ENCODE data around the gene ATP5ME. TPM values are rescaled to one million over a fixed set of nuclear protein-coding genes. Genes with fewer than 3 reads are reported as not detected.

The ATP5ME gene
- total and polyA plus RNA-seq, 2 of the 13 experiments (the other 11 are each of a cell fraction or from before 2014, with no cell fraction given) = 305 to 753 TPM

DNA sequence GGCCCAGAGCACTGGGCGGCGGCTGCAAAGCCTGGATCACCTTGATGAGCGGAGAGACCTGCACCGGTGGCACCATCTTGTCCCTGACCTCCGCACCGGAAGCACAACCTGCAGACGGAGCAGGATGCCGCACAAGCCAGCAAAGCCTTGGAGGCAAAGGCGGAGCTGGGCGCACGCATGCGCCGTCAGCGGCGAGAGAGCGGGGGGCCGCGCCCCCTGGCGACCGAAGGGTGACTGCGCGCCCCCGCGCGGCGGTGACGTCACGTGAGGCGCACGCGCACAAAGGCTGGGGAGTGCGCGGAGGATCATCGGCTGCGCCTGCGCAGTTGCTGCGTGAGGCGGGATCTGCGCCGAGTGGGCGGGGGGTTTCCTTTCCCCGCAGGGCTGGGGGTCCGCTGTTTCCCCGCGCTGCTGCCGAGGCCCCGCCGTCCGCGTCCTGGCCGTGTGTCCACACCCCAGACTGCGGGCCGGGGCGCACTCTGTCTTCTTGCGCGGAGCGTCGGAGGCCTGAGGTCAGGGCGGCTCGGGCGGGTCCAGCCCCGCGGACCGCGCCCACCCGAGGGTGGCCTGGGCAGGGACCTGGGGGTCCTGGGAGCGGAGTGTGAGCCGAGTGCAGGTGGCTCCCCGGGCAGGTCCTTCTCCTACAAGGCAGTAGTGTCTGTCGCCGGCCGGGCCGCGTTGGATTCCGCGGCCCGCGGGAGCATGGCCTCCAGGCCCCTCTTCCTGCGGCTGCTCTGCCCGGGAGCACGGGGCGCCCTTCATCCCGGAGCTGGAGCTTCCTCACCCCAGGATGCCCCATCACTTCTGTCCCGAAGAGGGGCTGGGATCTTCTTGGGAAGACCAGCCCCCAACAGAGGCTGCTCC, at the start of gene ATP5ME, which contains the start of gene MYL5 (continued):
- TF ChIP-seq ZSCAN25 (CRISPR knock-in tag; IDR thresholded peaks at IDR 0.05) (0 out of 2 replicates have a peak, but pooled peaks have one; percentile 10), ZNF17 (CRISPR knock-in tag; IDR thresholded peaks at IDR 0.05) (no peak), FLYWCH1 (CRISPR knock-in tag; IDR thresholded peaks at IDR 0.05) (no peak), ZNF543 (CRISPR knock-in tag; IDR thresholded peaks at IDR 0.05) (no peak; the same call in 1 of the 2 replicates), ZNF234 (CRISPR knock-in tag; conservative IDR thresholded peaks at IDR 0.05) (no peak; the same call in 1 of the 2 replicates), KDM5A (IDR thresholded peaks at IDR 0.05; ENCODE audit: borderline replicate concordance, low read length) (no peak), ZNF761 (CRISPR knock-in tag; conservative IDR thresholded peaks at IDR 0.05) (no peak; the same call in 1 of the 2 replicates), ZNF678 (CRISPR knock-in tag; IDR thresholded peaks at IDR 0.05) (peak; percentile 83; the same call in 1 of the 2 replicates), MAX (IDR thresholded peaks at IDR 0.05) (no peak), ZSCAN20 (CRISPR knock-in tag; IDR thresholded peaks at IDR 0.05; ENCODE audit: borderline replicate concordance) (0 out of 2 replicates have a peak, but pooled peaks have one; percentile 66), ZNF337 (CRISPR knock-in tag; IDR thresholded peaks at IDR 0.05; ENCODE audit: borderline replicate concordance, low read depth) (no peak), ZNF274 (CRISPR knock-in tag; IDR thresholded peaks at IDR 0.05) (peak; percentile 63; the same call in 1 of the 2 replicates), ZNF772 (CRISPR knock-in tag; IDR thresholded peaks at IDR 0.05) (no peak), PHF5A (CRISPR knock-in tag; IDR thresholded peaks at IDR 0.05; ENCODE audit: low read depth, unreplicated experiment) (peak; percentile 92), ZNF557 (CRISPR knock-in tag; IDR thresholded peaks at IDR 0.05) (0 out of 2 replicates have a peak, but pooled peaks have one; percentile 15), NBN (conservative IDR thresholded peaks at IDR 0.05) (no peak), FOXP1 (IDR thresholded peaks at IDR 0.05) (no peak), FOXP1 (CRISPR knock-in tag; IDR thresholded peaks at IDR 0.05) (0 out of 2 replicates have a peak, but pooled peaks have one; percentile 10), MEIS2 (CRISPR knock-in tag; IDR thresholded peaks at IDR 0.05) (peak; percentile 14), MNT (IDR thresholded peaks at IDR 0.05) (peak; percentile 40), SMC3 (IDR thresholded peaks at IDR 0.05; ENCODE audit: low read length) (peak; percentile 27; the same call in 1 of the 2 replicates), KLF13 (CRISPR knock-in tag; IDR thresholded peaks at IDR 0.05) (peak; percentile 24; the same call in 1 of the 2 replicates), RXRA (CRISPR knock-in tag; IDR thresholded peaks at IDR 0.05) (peak; percentile 69; the same call in 1 of the 2 replicates)
- TF ChIP-seq, protein P1, sequence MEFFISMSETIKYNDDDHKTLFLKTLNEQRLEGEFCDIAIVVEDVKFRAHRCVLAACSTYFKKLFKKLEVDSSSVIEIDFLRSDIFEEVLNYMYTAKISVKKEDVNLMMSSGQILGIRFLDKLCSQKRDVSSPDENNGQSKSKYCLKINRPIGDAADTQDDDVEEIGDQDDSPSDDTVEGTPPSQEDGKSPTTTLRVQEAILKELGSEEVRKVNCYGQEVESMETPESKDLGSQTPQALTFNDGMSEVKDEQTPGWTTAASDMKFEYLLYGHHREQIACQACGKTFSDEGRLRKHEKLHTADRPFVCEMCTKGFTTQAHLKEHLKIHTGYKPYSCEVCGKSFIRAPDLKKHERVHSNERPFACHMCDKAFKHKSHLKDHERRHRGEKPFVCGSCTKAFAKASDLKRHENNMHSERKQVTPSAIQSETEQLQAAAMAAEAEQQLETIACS (CRISPR knock-in tag; IDR thresholded peaks at IDR 0.05) = peak; percentile 98
- TF ChIP-seq, protein P2, sequence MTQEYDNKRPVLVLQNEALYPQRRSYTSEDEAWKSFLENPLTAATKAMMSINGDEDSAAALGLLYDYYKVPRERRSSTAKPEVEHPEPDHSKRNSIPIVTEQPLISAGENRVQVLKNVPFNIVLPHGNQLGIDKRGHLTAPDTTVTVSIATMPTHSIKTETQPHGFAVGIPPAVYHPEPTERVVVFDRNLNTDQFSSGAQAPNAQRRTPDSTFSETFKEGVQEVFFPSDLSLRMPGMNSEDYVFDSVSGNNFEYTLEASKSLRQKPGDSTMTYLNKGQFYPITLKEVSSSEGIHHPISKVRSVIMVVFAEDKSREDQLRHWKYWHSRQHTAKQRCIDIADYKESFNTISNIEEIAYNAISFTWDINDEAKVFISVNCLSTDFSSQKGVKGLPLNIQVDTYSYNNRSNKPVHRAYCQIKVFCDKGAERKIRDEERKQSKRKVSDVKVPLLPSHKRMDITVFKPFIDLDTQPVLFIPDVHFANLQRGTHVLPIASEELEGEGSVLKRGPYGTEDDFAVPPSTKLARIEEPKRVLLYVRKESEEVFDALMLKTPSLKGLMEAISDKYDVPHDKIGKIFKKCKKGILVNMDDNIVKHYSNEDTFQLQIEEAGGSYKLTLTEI (CRISPR knock-in tag; conservative IDR thresholded peaks at IDR 0.05) = no peak
- TF ChIP-seq, protein P3, sequence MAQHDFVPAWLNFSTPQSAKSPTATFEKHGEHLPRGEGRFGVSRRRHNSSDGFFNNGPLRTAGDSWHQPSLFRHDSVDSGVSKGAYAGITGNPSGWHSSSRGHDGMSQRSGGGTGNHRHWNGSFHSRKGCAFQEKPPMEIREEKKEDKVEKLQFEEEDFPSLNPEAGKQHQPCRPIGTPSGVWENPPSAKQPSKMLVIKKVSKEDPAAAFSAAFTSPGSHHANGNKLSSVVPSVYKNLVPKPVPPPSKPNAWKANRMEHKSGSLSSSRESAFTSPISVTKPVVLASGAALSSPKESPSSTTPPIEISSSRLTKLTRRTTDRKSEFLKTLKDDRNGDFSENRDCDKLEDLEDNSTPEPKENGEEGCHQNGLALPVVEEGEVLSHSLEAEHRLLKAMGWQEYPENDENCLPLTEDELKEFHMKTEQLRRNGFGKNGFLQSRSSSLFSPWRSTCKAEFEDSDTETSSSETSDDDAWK (CRISPR knock-in tag; IDR thresholded peaks at IDR 0.05) = no peak

All from HepG2 (cell line).